Upper lobe of left lung (tissue), 6 donors: ENCODE data around the gene TACSTD2. TPM values are rescaled to one million over a fixed set of nuclear protein-coding genes. Genes with fewer than 3 reads are reported as not detected.

Source experiments
- ATAC-seq, 2 donors: fragments of 200-7000 bp; cut with Tn5 transposase; one replicate each; pipeline ENCODE4 v1.9.1; 2022; ENCODE audit warnings: mild to moderate bottlenecking in 2 of 2, moderate library complexity in 2 of 2; ENCODE audit not compliant: low FRiP score in 2 of 2
- DNase-seq, 2 donors: peaks; one replicate each; pipeline ENCODE4 v3.0.0-alpha.2; 2019 to 2020
- H3K27ac ChIP-seq, 4 donors: fragments of 200-600 bp; sonication (generic); one replicate each; pipeline ENCODE4 v1.5.1; 2016 to 2019
- H3K27me3 ChIP-seq, 4 donors: fragments of 200-600 bp; sonication (generic); one replicate each; pipeline ENCODE4 v1.5.1; 2017 to 2019
- H3K36me3 ChIP-seq, 4 donors: fragments of 200-600 bp; sonication (generic); one replicate each; pipeline ENCODE4 v1.5.1; 2016 to 2019
- H3K4me1 ChIP-seq, 4 donors: fragments of 200-600 bp; sonication (generic); one replicate each; pipeline ENCODE4 v1.5.1; 2018 to 2019
- H3K4me3 ChIP-seq, 4 donors: fragments of 200-600 bp; sonication (generic); one replicate each; pipeline ENCODE4 v1.5.1; 2017 to 2019; ENCODE audit warnings: mild to moderate bottlenecking in 2 of 4, moderate library complexity in 1 of 4
- H3K9me3 ChIP-seq, 4 donors: fragments of 200-600 bp; sonication (generic); one replicate each; pipeline ENCODE4 v1.5.1; 2018 to 2019
- CTCF ChIP-seq, 6 experiments: fragments of 450-650 bp in 4 of 6; fragments of 200-600 bp in 2 of 6; sonication (generic) in 2 of 6; IDR thresholded peaks; one replicate each; pipeline ENCODE4 v1.5.1; 2016 to 2019; ENCODE audit warnings: antibody characterized with exemption in 6 of 6
- EP300 ChIP-seq, 4 donors: sonication (generic); formaldehyde crosslinking; IDR thresholded peaks; one replicate each; pipeline ENCODE4 v1.5.1; 2017; ENCODE audit warnings: antibody characterized with exemption in 4 of 4, control low read depth in 2 of 4
- POLR2A ChIP-seq, 4 donors: fragments of 450-650 bp; IDR thresholded peaks; one replicate each; pipeline ENCODE4 v1.5.1; 2016 to 2017; ENCODE audit warnings: antibody characterized with exemption in 4 of 4, mild to moderate bottlenecking in 2 of 4
- POLR2AphosphoS5 ChIP-seq, 2 donors: sonication (generic); formaldehyde crosslinking; IDR thresholded peaks; one replicate each; pipeline ENCODE4 v1.5.1; 2017; ENCODE audit warnings: antibody characterized with exemption in 2 of 2
- WGBS, 2 donors: methylation state at CpG; one replicate each; pipeline ENCODE4 v1.1.5; 2017 to 2018; 5-methylcytosine and 5-hydroxymethylcytosine counted together
- total RNA-seq, 6 donors: library from RNA; depleted of rRNA in 4 of 6; stranded (reverse); fragments of >200 nt in 4 of 6; gene quantifications; one replicate each; pipeline versions ENCODE4 v1.1.0 to v1.2.1, GENCODE V29; 2016 to 2021
- donor health status: DM: no; HTN: no; CAD: no; lungs with moderate emphysema.
- donor health status: DM: no; HTN: yes; CAD: no; lungs with severe emphysema.

TACSTD2 gene
- total RNA-seq, 6 donors from 2014 or later = 41.9 to 387 (median 161) TPM

- Histone ChIP-seq H3K9me3 (no peaks in the 10 kb centered on the region), H3K4me3 (no peak overlapping the region), H3K4me1 (peaks cover 31 to 36% (median 33%) of the 10 kb centered on the region in 4 donors), H3K27ac (peak overlapping the region in 2 of 4 donors; percentile 19 to 64), H3K27me3 (no peaks in the 10 kb centered on the region), H3K36me3 (no peaks in the 10 kb centered on the region)
- TF ChIP-seq CTCF (IDR thresholded peaks at IDR 0.05) (no peak), POLR2A (IDR thresholded peaks at IDR 0.05) (no peak), POLR2AphosphoS5 (IDR thresholded peaks at IDR 0.05) (no peak), EP300 (IDR thresholded peaks at IDR 0.05) (no peak)
- 81 to 87% methylated on average over 5 of the region's 5 CpGs for WGBS, 2 donors
- ATAC-seq = no peak
- DNase-seq = no peak
These were observed 43.9 kb upstream of the TACSTD2 start for GRCh38 chr1:58620926-58621325.

DNA sequence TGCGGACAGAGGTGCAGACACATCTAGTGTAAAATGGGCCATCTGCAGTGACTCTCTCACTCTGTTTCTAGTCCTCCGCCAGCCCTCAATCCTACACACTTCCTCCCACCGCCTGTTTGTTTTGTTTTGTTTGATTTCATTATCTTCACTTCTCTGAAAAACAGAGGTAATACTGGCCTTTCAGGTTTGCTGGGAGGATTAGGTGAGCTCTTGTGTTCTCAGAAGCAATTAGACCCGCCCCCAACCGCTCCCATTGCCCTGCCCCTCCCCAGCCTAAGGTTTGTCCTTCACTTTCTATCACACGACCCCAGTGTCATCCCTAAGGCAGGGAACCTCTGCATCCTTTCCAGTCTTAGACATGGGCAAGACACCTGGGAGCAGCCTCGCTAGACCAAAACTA is 43.2 kb upstream of the TACSTD2 start:
- WGBS, 2 donors = 59 to 61% methylated on average over 7 of the region's 7 CpGs
- no peaks in the 10 kb centered on the region for H3K36me3 ChIP-seq
- no peaks in the 10 kb centered on the region for H3K9me3 ChIP-seq
- peak overlapping the region in 3 of 4 donors; percentile 19 to 64 (median 59) for H3K27ac ChIP-seq
- H3K27me3 ChIP-seq = no peaks in the 10 kb centered on the region
- peak in 1 of 2 donors; percentile 31 for DNase-seq
- TF ChIP-seq EP300 (IDR thresholded peaks at IDR 0.05) (no peak), POLR2A (IDR thresholded peaks at IDR 0.05) (no peak), CTCF (IDR thresholded peaks at IDR 0.05) (no peak), POLR2AphosphoS5 (IDR thresholded peaks at IDR 0.05) (no peak)
- ATAC-seq = peak in 1 of 2 donors; percentile 38
- peaks cover 31 to 36% (median 33%) of the 10 kb centered on the region in 4 donors for H3K4me1 ChIP-seq
- H3K4me3 ChIP-seq = no peak overlapping the region

DNA sequence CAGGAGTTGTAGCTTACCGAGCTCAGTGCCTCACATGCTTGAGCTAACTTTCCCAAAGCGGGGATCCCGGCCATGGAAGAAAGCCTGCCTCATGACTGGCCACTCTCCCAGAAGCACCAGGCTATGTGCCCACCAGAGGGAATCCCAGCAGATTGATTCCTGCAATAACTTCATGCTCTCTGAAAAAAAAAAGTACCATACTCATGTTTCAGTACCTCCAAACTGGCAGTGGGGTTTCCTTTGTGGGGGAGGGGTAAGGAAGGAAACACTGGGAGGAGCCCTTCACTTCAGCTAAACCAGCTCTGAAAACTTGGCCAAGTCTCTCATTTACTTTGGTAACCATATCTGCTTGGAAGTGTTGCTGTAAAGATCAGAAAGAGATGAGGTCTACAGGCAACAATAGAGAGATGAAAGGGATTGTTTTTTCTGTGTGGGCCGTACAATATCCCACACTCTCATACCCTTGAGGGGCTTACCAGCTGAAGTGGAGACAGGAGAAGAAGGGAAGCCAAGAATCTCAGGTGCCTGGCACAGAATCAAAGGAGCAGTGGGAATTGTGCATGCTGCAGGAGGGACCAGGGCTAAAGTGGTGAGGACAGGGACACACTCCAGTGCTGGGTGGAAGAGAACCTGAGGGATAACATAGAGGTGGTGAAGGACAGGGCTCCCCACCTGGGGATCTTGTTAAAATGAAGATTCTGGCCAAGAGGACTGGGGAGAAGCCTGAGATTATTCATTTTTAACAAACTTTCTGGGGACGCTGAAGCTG is 42.4 kb upstream of the TACSTD2 start:
- ATAC-seq (peak in 1 of 2 donors; percentile 12), DNase-seq (no peak)
- Histone ChIP-seq H3K4me3 (no peak overlapping the region), H3K36me3 (no peaks in the 10 kb centered on the region), H3K27me3 (no peaks in the 10 kb centered on the region), H3K4me1 (peaks cover 31 to 36% (median 33%) of the 10 kb centered on the region in 4 donors), H3K9me3 (no peaks in the 10 kb centered on the region), H3K27ac (peak overlapping the region in 3 of 4 donors; percentile 23 to 64 (median 59))
- WGBS, 2 donors = 56 to 71% methylated on average over 5 of the region's 5 CpGs
- TF ChIP-seq POLR2AphosphoS5 (IDR thresholded peaks at IDR 0.05) = no peak
- no peak for TF ChIP-seq POLR2A (IDR thresholded peaks at IDR 0.05)
- TF ChIP-seq CTCF (IDR thresholded peaks at IDR 0.05) = no peak
- TF ChIP-seq EP300 (IDR thresholded peaks at IDR 0.05) = no peak

DNA sequence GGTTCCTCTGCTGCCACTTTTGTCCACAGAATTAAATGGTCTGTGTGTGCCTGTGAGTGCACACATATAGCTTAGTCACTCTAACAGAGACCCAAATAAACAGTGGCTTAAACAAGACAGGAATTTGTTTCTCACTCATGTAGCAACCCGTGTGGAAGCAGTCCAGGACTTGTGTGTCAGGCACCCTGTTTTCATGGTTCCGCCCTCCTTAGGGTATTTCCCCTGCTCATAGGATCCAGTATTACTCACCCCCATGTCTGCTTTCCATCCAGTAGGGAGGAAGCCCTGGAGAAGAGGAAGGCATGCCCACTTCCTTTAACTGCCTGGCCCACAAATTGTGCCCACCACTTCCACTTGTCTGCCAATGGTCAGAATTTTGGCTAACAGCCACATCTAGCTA is 41.3 kb upstream of the TACSTD2 start:
- H3K27me3 ChIP-seq = no peaks in the 10 kb centered on the region
- H3K27ac ChIP-seq = peak overlapping the region; percentile 0 to 64 (median 32)
- H3K4me1 ChIP-seq = peaks cover 31 to 36% (median 33%) of the 10 kb centered on the region in 4 donors
- peak; percentile 79 to 95 for ATAC-seq
- H3K9me3 ChIP-seq = no peaks in the 10 kb centered on the region
- DNase-seq = peak in 1 of 2 donors; percentile 79
- TF ChIP-seq POLR2AphosphoS5 (IDR thresholded peaks at IDR 0.05) (peak; percentile 48 to 67), POLR2A (IDR thresholded peaks at IDR 0.05) (peak in 1 of 4 donors; percentile 20), EP300 (IDR thresholded peaks at IDR 0.05) (no peak), CTCF (IDR thresholded peaks at IDR 0.05) (no peak)
- WGBS, 2 donors = 24 to 52% methylated on average over 2 of the region's 2 CpGs
- H3K36me3 ChIP-seq = no peaks in the 10 kb centered on the region
- no peak overlapping the region for H3K4me3 ChIP-seq
